GM12878 (cell line): ENCODE results near the gene PNPO.

ENCODE experiments used
- CTCF ChIP-seq, 3 experiments: IDR thresholded peaks in 2 of 3; conservative IDR thresholded peaks in 1 of 3; 2 replicates each; pipeline ENCODE4 v1.5.1; 2011; ENCODE audit warnings: low read depth in 3 of 3, low read length in 3 of 3, mild to moderate bottlenecking in 3 of 3, control low read depth in 2 of 3, moderate library complexity in 2 of 3, inconsistent platforms in 1 of 3, mixed read lengths in 1 of 3; ENCODE audit not compliant: control insufficient read depth in 2 of 3, insufficient read depth in 1 of 3; ENCODE audit errors: extremely low read depth in 1 of 3
- SRF ChIP-seq, 2 experiments: IDR thresholded peaks; 2 replicates each; pipeline ENCODE4 v1.6.1; 2011; ENCODE audit warnings: low read depth in 2 of 2, low read length in 2 of 2, mild to moderate bottlenecking in 1 of 2, moderate library complexity in 1 of 2
- ZNF217 ChIP-seq: fragments of 450-650 bp; IDR thresholded peaks from 2 replicates; pipeline ENCODE4 v1.6.1; 2017; ENCODE audit warnings: antibody characterized with exemption, mild to moderate bottlenecking

- TF ChIP-seq CTCF (IDR thresholded peaks at IDR 0.05 in 2 of 3, conservative IDR thresholded peaks at IDR 0.05 in 1 of 3; ENCODE audit: control insufficient read depth in 2 of 3, extremely low read depth in 1 of 3, insufficient read depth in 1 of 3, low read depth in 3 of 3, low read length in 3 of 3): no peak
- no peak for TF ChIP-seq SRF (IDR thresholded peaks at IDR 0.05; ENCODE audit: low read depth in 2 of 2, low read length in 2 of 2)
- no peak for TF ChIP-seq ZNF217
Measured at GRCh38 chr17:47982645-47983390, 41.4 kb downstream of the PNPO start.
